HG02943 (cell line): ENCODE data around the gene CAMK1.
"Not testable (repeated sequence)": the region's sequence is repeated elsewhere in the genome, so short reads cannot be mapped to it uniquely, and the experiment has no call there.

Experiments used
- ATAC-seq: cut with Tn5 transposase; IDR thresholded peaks from one replicate; pipeline ENCODE4 v1.9.1; 2021; ENCODE audit warnings: mild to moderate bottlenecking, low read depth, moderate library complexity; ENCODE audit not compliant: unreplicated experiment

Gene CAMK1

DNA sequence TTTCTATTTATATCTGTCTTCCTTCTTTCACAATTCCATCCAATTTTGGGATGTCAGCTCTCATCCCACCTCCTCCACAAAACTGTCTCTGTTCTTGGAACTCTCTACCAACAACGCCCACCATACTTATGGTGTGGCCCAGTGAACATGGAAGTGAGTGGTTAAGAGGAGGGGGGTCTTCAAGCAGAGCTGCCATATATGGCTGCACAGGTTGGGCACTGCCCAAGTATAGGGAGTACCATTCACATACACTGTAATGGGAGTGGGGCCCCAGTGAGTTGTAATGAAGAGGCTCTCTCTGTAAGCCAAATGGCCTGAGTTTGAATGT, 7.9 kb upstream of the CAMK1 start:
- no peak for ATAC-seq

DNA sequence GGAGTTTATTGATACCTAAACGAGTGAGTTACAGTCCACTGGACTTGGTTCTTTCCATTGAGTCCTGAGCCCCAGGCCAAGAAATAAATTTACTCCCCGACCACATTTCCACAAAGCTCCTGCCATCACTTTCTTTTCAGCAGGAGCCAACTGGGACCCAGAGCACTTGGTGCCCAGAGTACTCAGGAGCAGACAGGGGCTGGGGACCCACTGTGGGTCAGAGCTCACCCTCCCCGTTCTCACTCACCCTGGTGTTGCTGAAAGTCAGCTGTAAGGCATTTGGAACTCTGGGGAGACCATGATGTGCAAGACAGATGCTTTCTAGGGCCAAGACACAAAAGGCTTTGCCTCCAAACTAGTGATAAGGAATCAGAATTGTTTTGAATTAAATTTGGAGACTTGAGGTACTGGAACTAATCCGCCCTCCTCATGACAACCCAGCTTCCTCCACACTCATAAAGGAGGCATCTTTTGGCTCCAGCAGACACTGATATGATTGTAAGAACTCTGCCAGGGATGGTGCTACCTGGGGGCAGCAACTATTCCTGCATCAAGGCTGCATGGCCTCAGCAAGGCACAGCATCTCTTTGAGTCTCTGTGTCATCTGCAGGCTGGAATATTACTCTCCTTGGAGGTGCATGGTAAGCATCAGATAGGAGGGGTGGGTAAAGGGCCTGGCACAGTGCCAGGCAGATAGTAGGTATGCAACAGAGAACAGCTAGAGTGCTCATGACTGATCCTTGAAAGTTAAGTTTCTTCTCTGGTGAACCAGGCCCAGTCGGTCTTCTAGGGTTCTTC, 7.3 kb upstream of the CAMK1 start:
- no peak for ATAC-seq

DNA sequence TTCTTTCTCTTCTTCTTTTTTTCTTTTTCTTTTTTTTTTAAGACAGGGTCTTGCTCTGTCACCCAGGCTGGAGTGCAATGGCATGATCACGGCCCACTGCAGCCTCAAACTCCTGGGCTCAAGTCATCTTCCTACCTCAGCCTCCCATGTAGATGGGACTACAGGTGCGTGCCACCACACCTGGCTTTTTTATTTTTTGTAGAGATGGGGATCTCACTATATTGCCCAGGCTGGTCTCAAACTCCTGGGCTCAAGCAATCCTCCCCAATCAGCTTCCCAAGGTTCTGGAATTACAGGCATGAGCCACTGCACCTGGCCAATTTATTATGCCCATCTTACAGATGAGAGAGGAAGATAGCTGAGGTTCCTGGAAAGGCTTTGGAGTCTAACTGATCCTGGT, 1.3 kb upstream of the CAMK1 start:
- ATAC-seq, result not testable (repeated sequence)

DNA sequence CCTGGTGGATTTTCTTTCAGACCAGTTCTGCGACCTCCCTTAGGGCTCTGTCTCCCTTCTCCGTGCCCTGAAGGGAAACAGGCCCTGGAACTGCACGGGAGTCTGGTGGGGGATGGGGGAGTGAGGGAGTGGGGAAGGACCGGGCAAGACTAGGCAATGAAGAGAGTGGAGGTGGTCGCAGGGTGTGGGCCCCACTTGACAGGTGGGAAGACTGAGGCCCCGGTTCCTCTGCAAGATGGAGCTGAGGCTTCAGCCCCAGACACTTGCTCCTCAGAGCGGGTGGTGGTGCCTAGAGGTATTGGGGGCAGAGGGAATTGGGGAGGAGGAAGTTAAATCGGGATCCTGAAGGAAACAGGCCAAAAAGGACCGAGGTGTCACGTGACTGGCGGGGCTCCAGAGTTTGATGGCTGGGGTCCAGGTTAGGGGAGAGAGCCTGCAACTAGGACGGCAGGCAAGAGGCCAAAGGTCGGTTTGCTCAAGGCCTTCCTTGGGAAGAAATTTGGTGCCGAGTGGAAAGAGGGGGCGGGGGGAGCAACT, 597 bp upstream of the CAMK1 start:
- no peak for ATAC-seq

DNA sequence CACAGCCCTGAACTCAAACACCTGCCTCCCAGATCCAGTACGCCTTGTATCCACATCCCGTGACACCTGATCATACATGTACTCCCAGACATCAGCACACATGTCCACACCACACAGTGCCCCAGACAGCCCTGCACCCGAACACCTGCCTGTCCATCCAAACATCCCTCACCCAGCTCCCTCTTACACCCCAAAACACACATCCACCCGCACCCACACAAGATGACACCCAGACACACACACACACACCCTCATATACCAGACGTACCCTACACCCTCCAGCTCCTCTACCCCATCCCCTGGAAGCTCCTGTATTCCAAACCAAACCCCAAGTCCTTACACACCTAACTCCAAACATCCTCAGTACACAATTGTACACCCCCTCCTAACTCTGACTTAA, 735 bp downstream of the CAMK1 start:
- no peak for ATAC-seq

DNA sequence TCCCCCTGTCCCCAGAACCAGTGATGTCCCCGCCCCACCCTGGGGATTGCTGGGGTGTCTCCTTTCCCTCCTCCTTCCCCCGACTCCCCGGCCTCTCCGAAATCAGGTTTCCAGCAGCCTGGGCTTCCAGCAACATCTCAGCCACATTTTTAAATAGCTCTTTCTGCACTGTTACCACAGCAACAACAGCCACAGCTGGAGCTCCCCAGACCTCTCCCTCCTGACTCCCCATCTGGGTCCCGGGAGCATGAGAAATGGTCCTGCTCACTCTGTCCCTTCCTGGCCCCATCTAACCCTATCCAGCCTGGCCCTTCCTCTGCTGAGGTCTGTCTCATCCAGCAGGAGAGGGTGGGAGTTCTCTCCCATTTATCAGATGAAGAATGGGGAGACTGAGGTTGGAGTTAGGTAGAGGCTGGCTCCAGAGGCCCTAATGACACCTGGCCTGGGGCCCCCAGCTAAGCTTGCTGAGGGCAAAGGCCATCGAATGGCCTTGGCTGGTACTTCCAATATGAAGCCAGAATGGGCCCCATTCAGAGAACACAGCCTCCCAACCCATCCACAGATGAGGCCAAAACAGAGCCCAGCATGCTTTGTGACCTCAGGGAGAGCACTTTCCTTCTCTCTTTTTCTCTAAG, 1.5 kb downstream of the CAMK1 start:
- no peak for ATAC-seq

DNA sequence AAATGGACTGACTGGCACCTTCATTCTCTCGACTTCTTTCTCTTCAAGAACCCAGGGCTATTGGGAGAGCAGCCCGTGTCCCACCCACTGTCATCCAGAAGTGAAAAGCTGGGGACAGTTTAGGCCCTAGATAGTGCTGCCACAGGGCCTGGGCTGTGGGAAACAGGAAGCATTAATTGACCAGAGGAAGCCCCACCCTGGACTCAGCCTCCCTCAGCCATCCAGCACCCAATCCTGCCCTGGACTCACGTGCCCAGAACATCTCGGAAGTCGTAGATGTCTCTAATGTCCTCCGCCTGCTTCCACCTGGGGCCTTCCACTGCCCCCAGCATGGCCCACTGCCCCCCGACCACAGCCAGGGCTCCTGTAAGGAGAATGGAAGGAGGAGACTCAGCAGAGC, 2.3 kb downstream of the CAMK1 start:
- ATAC-seq, result no peak

DNA sequence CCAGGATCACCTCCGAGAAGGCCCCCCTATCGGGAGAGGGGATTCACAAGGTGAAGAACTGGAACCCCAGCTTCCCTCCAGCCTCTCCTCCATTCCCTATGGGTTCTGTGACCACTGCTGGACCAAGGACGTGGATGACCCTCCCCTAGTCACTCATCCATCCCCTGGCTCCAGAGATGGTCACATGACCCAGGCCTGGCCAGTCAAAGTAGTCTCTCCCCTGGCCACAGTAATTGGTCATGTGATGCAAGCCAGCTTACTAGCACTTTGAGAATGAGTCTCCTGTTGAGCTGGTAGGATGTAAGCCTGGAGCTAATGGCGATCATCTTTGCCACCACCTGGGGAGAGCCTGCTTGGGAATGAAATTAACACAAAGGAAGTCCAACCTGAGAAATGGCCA, 3.9 kb downstream of the CAMK1 start:
- ATAC-seq, result no peak

DNA sequence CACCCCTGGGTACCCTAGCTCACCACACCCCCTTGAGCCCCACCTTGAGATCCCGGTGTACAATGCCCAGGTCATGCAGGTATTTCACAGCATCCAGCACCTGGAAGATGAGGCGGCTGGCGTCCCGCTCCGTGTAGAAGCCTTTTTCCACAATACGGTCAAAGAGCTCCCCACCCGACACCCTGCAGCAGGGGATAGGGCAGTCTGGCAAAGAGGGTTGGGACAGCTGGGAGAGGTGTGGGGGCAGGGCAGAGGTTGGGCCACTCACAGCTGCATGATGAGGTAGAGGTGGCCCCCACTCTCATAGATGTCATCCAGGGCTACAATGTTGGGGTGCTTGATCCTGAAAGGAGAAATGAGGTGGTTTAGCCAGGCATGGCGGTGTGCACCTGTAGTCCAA, 6.9 kb downstream of the CAMK1 start:
- no peak for ATAC-seq

DNA sequence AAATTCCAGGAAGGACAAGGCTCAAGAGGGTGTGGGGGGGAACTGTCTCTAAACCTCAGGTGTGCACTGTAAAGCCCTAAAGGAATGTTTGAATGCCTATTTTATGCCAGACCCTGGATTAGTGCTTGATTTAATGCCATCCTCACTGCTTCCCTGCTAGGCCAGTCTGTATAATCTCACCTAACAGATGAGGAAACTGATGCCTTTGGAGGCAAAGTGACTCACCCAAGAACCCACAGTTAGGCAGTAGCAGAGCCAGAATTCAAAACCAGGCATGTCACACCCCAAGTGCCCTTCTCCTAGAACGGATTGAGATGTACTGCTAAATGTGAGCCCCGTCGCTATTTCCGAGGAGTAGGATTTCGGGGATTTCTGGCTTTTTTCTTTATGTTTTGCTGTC, 7.8 kb downstream of the CAMK1 start:
- ATAC-seq, result no peak

DNA sequence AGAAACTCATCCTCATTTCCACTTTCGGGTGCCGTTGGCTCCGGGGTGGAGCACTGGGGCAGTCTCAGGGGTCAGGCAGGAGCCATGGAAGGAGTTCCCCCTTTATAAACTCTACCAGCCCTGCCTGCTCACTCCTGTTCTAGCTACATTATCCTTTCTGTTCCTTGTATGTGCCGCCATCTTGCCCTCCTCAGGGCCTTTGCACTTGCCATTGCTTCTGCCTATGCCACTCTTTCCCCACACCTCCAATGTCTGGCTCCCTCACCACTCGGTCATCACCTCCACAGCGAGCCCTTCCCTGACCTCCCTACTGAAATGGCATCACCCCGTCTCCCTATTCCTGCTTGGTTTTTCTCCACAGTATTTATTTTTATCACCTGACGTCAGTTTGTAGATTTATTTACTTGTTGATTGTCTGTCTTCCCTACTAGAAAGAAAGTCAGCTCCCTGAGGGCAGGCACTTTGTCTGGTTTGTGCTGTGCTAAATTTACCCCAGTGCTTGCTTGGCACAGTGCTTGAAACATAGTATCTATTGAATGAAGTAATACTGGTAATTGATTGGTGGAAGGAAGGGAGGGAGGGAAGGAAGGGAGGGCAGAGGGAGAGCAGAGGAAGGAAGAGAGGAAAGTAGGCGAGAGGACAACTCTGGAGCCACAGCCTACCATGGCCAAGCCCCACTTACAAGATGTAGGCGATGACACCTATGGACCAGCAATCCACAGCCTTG, 8.8 kb downstream of the CAMK1 start:
- no peak for ATAC-seq

DNA sequence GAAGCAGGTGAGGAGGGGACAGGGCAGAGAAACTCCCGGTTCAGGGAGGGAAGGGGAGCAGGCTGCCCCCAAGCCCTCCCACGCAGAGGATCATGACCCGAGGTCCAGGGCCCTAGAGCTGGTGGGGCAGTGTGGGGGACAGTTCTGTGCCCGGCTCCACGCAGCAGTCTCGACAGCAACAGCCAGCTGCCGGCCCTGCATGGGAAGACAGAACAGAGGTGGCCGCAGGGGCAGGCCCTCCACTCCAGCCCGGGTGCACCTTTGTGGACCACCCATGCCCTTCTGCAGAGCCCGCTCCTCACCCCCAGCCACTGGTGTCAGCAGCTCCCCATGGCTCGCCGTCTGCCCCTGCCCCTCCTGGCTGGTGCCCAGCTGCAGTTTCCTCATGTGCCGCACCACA, 12.3 kb downstream of the CAMK1 start:
- ATAC-seq, result no peak

DNA sequence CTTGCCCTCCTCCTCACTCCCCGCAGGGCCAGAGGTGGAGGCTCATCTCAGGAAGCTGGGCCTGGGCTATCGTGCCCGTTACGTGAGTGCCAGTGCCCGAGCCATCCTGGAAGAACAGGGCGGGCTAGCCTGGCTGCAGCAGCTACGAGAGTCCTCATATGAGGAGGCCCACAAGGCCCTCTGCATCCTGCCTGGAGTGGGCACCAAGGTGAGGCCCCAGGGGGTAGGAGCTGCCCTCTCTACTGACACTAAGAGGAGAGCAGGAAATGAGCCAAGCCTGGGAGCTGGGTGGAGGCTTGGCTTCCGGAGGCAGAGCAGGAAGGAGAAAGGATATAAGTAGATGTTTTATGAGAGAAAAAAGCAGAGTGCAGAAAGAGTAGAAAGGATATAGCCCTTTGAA, 15.1 kb downstream of the CAMK1 start:
- ATAC-seq, result no peak

DNA sequence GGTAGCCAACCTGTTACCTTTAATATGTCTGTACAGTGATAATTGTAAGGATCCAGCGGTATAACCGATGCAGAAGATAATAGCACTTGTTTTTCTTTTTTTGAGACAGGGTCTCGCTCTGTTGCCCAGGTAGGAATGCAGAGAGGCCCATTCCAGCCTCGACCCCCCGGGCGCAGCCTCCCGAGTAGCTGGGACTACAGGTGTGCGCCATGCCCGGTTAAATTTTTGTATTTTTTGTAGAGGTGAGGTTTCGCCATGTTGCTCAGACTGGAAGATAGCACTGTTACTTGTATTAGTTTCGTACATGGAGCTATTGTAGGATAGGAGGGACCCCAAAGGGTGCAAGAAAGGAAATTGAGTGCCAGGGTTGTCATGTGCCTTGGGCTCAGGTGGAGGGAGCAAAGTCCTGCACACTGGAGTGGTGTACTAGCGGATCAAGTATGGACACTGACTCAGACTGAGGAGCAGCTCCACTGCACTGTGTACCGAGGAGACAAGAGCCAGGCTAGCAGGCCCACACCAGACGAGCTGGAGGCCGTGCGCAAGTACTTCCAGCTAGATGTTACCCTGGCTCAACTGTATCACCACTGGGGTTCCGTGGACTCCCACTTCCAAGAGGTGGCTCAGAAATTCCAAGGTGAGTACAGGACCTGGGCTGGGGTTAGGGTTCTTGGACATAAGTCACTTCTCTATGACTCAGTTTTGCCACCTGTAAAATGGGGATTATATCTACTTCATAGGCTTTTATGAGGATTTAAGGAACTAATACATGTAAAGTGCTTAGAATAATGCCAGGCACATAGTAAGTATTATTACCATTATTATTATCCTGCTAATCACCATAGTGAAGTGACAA, 19.0 kb downstream of the CAMK1 start:
- ATAC-seq, result no peak

DNA sequence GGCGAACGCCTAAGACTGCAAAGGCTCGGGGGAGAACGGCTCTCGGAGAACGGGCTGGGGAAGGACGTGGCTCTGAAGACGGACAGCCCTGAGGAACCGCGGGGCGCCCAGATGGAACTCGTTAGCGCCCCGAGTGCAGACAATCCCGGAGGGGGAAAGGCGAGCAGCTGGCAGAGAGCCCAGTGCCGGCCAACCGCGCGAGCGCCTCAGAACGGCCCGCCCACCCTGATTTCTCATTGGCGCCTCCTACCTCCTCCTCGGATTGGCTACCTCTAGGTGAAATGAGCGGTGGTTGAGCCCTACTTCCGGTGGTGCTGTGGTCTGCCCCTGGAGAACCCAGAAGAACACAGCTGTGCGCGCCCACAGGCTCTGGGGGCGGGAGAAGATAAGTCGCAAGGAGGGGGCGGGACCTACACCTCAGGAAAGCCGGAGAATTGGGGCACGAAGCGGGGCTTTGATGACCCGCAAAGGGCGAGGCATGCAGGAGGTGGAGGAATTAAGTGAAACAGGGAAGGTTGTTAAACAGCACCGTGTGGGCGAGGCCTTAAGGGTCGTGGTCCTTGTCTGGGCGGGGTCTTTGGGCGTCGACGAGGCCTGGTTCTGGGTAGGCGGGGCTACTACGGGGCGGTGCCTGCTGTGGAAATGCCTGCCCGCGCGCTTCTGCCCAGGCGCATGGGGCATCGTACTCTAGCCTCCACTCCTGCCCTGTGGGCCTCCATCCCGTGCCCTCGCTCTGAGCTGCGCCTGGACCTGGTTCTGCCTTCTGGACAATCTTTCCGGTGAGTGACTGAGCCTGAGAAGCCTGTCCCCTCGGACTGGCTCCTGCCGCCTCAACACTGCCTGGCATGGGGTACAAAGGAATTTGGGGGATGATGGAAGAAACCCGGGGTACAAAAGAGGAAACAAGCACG, 19.8 kb downstream of the CAMK1 start, which contains the start of gene OGG1:
Gene OGG1, plus strand, starts transcription at position 308 of the 911 bp plus-strand sequence. Its CDS starts 335 bp downstream, at position 643.
- peak; percentile 92 for ATAC-seq

DNA sequence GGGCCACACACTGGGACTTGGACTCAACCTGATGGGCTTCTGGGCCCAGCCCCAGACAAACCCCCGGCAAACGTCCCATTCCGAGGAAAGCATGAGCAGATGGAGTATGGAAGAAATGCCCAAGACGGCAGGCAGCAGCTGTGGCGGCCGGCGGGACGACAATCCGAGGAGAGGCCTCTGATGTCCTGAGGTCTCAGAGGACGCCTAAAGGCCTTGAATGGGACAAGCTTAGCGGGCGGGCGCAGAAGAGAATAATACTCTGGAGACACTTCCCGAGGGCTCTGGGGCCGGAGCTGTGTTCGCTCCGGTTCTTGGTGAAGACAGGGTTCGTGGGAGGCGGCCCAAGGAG, 20.5 kb downstream of the CAMK1 start:
- no peak for ATAC-seq

DNA sequence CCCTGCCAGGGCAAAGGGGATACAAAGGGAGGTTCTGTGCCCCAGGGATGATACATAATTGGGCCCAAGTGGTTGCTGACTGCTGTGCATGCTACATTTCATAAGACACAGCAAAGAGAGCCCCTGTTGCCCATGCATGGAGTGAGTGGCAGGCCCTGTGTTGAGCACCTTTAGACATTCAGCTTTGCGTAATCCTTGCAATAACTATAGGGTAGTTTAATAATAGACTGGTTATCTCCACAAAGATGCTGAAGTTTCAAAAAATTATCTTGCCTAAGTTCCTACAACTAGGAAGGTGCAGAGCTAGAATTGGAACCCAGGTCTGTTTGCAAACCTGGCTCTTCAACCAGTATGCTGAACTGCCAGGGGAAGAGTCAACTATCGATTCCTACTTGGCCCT, 21.7 kb downstream of the CAMK1 start:
- ATAC-seq, result no peak

DNA sequence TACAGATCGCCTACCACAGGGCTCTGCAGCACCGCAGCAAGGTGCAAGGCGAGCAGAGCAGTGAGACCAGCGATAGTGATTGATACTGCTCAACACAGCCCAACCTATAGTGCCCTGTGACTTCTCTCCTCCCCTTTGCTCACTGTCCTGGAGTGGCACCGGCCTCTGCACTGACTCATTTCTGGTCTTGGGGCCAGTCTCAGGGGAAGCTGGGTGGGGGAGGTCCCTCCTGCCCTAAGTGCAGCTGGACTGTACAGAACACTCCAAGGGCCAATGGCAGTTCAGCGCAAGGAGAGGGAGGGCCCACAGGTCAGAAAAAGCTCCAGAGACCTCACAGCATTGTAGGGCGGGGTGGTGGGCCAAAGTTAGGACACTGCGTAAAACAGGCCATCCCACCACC, 22.5 kb downstream of the CAMK1 start:
- ATAC-seq, result no peak

DNA sequence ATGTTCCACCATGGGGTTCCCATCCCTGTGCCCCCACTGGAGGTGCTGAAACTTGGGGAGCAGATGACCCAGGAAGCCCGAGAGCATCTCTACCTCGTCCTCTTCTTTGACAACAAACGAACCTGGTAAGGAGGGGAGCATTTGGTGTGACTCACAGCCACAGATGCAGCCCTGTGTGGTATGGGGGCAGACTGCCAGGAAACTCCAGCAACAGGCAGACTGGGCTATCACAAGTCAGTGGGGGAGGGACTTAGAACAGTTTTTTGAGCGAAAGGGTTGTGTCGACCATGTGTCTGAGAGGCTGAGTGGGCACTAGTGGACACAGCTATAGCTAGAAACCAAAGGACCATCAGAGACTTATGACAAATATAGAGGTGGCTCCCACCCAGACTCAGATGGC, 23.4 kb downstream of the CAMK1 start:
- ATAC-seq, result no peak

DNA sequence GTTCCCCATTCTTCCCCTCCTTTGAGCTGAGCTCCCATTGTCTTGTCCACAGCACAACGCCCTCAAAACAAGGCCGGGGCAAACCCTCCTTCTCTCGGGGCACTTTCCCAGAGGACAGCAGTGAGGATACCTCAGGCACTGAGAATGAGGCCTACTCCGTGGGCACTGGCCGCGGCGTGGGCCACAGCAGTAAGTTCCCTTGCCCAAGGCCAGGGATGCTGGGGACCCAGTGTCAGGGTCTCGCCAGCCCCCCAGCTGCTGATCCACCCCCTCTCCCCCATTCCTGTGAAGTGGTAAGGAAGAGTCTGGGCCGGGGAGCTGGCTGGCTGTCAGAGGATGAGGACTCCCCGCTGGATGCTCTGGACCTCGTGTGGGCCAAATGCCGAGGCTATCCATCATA, 24.2 kb downstream of the CAMK1 start:
- ATAC-seq, result no peak
